Caco-2 (cell line): ENCODE measurements around the gene DNAJC19. TPM values are rescaled to one million over a fixed set of nuclear protein-coding genes. Genes with fewer than 3 reads are reported as not detected.

Experiments
- BruUV-seq: library from RNA; stranded (reverse); fragments of 400-500 nt; replicated peaks from 2 replicates; lab custom pipeline; 2021; lab: Mats Ljungman, UMichigan
- CTCF ChIA-PET: fragments of 300-600 bp; sonication (Branson Sonifier 250); formaldehyde crosslinking; loops from one replicate; lab custom pipeline; 2022; ENCODE audit warnings: antibody characterized with exemption; lab: Charles Lee
- POLR2A ChIA-PET: fragments of 300-600 bp; sonication (Branson Sonifier 250); formaldehyde crosslinking; loops from one replicate; lab custom pipeline; 2022; ENCODE audit warnings: antibody characterized with exemption; lab: Charles Lee
- DNase-seq, 2 experiments: peaks; one replicate each; pipeline versions ENCODE4 v3.0.0 to v3.0.0-alpha.2; 2020 to 2022
- H3K27me3 ChIP-seq: replicated peaks from 2 replicates; pipeline ENCODE4 v1.6.0; 2011; ENCODE audit warnings: low read length; ENCODE audit not compliant: control insufficient read depth, insufficient read depth
- H3K36me3 ChIP-seq: 2 replicates; pipeline ENCODE4 v1.5.1; 2011; ENCODE audit warnings: low read length; ENCODE audit not compliant: control insufficient read depth, insufficient read depth
- H3K4me1 ChIP-seq: fragments of 250-450 bp; sonication (Bioruptor Pico); 2 replicates; pipeline ENCODE4 v1.5.1; 2020; ENCODE audit warnings: mild to moderate bottlenecking
- H3K4me3 ChIP-seq: 2 replicates; pipeline ENCODE4 v1.5.1; 2011; ENCODE audit warnings: low read depth, mild to moderate bottlenecking, control low read depth, low read length
- H3K9me3 ChIP-seq: fragments of 250-450 bp; sonication (Bioruptor Pico); 2 replicates; pipeline ENCODE4 v1.5.1; 2020; ENCODE audit warnings: mild to moderate bottlenecking, moderate library complexity
- H3K27ac Mint-ChIP-seq: one replicate; pipeline ENCODE4 v1.8.0; 2022; ENCODE audit warnings: mixed read lengths; ENCODE audit not compliant: unreplicated experiment
- H3K27me3 Mint-ChIP-seq: one replicate; pipeline ENCODE4 v1.8.0; 2022; ENCODE audit warnings: mixed read lengths; ENCODE audit not compliant: insufficient read depth, unreplicated experiment
- H3K36me3 Mint-ChIP-seq: one replicate; pipeline ENCODE4 v1.8.0; 2022; ENCODE audit warnings: mild to moderate bottlenecking, mixed read lengths; ENCODE audit not compliant: insufficient read depth, unreplicated experiment
- H3K4me1 Mint-ChIP-seq: one replicate; pipeline ENCODE4 v1.8.0; 2022; ENCODE audit warnings: low read depth, mixed read lengths; ENCODE audit not compliant: unreplicated experiment
- H3K4me3 Mint-ChIP-seq: one replicate; pipeline ENCODE4 v1.8.0; 2022; ENCODE audit warnings: mild to moderate bottlenecking, moderate library complexity, mixed read lengths; ENCODE audit not compliant: unreplicated experiment
- H3K9me3 Mint-ChIP-seq: one replicate; pipeline ENCODE4 v1.8.0; 2022; ENCODE audit warnings: mixed read lengths; ENCODE audit not compliant: unreplicated experiment
- CTCF ChIP-seq, 2 experiments: fragments of 200-600 bp in 1 of 2; IDR thresholded peaks; 1 replicate in 1 of 2; 2 replicates in 1 of 2; pipeline versions ENCODE4 v1.5.1 to v1.8.0; 2011 to 2022; ENCODE audit warnings: antibody characterized with exemption in 1 of 2, control low read depth in 1 of 2, inconsistent platforms in 1 of 2, low read depth in 1 of 2, low read length in 1 of 2, mild to moderate bottlenecking in 1 of 2, moderate library complexity in 1 of 2; ENCODE audit not compliant: insufficient read depth in 1 of 2, severe bottlenecking in 1 of 2, unreplicated experiment in 1 of 2
- intact Hi-C: fragments of 100-400 bp; cut with micrococcal nuclease; formaldehyde crosslinking; loops from one replicate; pipeline ENCODE4 v1.10.0; 2022; ENCODE audit not compliant: unreplicated experiment
- total RNA-seq: library from RNA; stranded (reverse); gene quantifications from 2 replicates; pipeline ENCODE4 v1.2.3, GENCODE V29; 2022

The DNAJC19 gene
- total RNA-seq, 1 experiment from 2014 or later: 71.8 TPM

GRCh38 chr3:180961552-180961951 is 28.0 kb downstream of the DNAJC19 start:
- POLR2A ChIA-PET: no interaction called here

GRCh38 chr3:180961087-180961486 is 28.4 kb downstream of the DNAJC19 start:
- intact Hi-C loops: no loop called here
- Histone ChIP-seq H3K4me3 (no peak overlapping the region), H3K36me3 (no peaks in the 10 kb centered on the region; the same call in 1 of the 2 replicates), H3K4me1 (no peaks in the 10 kb centered on the region), H3K9me3 (no peaks in the 10 kb centered on the region), H3K27me3 (no peaks in the 10 kb centered on the region)
- Mint-ChIP-seq H3K27me3 (no peaks in the 10 kb centered on the region), H3K36me3 (peaks cover 62% of the 10 kb centered on the region), H3K4me1 (no peaks in the 10 kb centered on the region), H3K4me3 (no peak overlapping the region), H3K9me3 (no peaks in the 10 kb centered on the region), H3K27ac (no peak overlapping the region)
- BruUV-seq: no TSS peak
- DNase-seq: no peak
- no peak for TF ChIP-seq CTCF (IDR thresholded peaks at IDR 0.05; ENCODE audit: insufficient read depth in 1 of 2, low read depth in 1 of 2, low read length in 1 of 2, severe bottlenecking in 1 of 2, unreplicated experiment in 1 of 2)
- ChIA-PET POLR2A (no interaction called here), CTCF (no interaction called here)

More at GRCh38 chr3:180961552-180961951, 28.0 kb downstream of the DNAJC19 start:
- no peak overlapping the region for H3K4me3 ChIP-seq
- H3K27me3 ChIP-seq: no peaks in the 10 kb centered on the region
- Mint-ChIP-seq H3K4me1 (no peaks in the 10 kb centered on the region), H3K36me3 (peaks cover 62% of the 10 kb centered on the region), H3K27ac (no peak overlapping the region), H3K9me3 (no peaks in the 10 kb centered on the region), H3K4me3 (no peak overlapping the region), H3K27me3 (no peaks in the 10 kb centered on the region)
- CTCF ChIA-PET: no interaction called here
- no peaks in the 10 kb centered on the region; the same call in 1 of the 2 replicates for H3K36me3 ChIP-seq
- no TSS peak for BruUV-seq
- no peaks in the 10 kb centered on the region for H3K4me1 ChIP-seq
- DNase-seq: no peak
- no peaks in the 10 kb centered on the region for H3K9me3 ChIP-seq
- TF ChIP-seq CTCF (IDR thresholded peaks at IDR 0.05; ENCODE audit: insufficient read depth in 1 of 2, low read depth in 1 of 2, low read length in 1 of 2, severe bottlenecking in 1 of 2, unreplicated experiment in 1 of 2): no peak
- intact Hi-C loops: no loop called here

GRCh38 chr3:180959691-180960090 is 29.8 kb downstream of the DNAJC19 start:
- BruUV-seq: no TSS peak
- POLR2A ChIA-PET: no interaction called here
- no peak for DNase-seq
- H3K9me3 ChIP-seq: no peaks in the 10 kb centered on the region
- no peaks in the 10 kb centered on the region for H3K27me3 ChIP-seq
- TF ChIP-seq CTCF (IDR thresholded peaks at IDR 0.05; ENCODE audit: insufficient read depth in 1 of 2, low read depth in 1 of 2, low read length in 1 of 2, severe bottlenecking in 1 of 2, unreplicated experiment in 1 of 2): no peak
- Mint-ChIP-seq H3K27ac (no peak overlapping the region), H3K9me3 (no peaks in the 10 kb centered on the region), H3K4me1 (no peaks in the 10 kb centered on the region), H3K36me3 (peaks cover 69% of the 10 kb centered on the region), H3K4me3 (no peak overlapping the region), H3K27me3 (no peaks in the 10 kb centered on the region)
- no peak overlapping the region for H3K4me3 ChIP-seq
- no peaks in the 10 kb centered on the region for H3K4me1 ChIP-seq
- intact Hi-C loops: no loop called here
- CTCF ChIA-PET: no interaction called here
- no peaks in the 10 kb centered on the region; the same call in 1 of the 2 replicates for H3K36me3 ChIP-seq
